Panc1 (cell line): Measurements from ENCODE around the gene KRT27.

Experiments used
- POLR2AphosphoS5 ChIP-seq: IDR thresholded peaks from 2 replicates; pipeline ENCODE4 v1.6.1; 2012; ENCODE audit warnings: mild to moderate bottlenecking, low read depth, low read length, moderate library complexity
- REST ChIP-seq, 2 experiments: IDR thresholded peaks; 2 replicates each; pipeline ENCODE4 v1.6.1; 2011 to 2012; ENCODE audit warnings: low read depth in 2 of 2, control low read depth in 1 of 2, low read length in 1 of 2, mild to moderate bottlenecking in 1 of 2, moderate library complexity in 1 of 2; ENCODE audit not compliant: insufficient read depth in 1 of 2
- SIN3A ChIP-seq: IDR thresholded peaks from 2 replicates; pipeline ENCODE4 v1.6.1; 2012; ENCODE audit warnings: low read depth, mild to moderate bottlenecking, low read length, moderate library complexity, borderline replicate concordance; ENCODE audit not compliant: insufficient read depth
- TCF7L2 ChIP-seq: IDR thresholded peaks from 2 replicates; pipeline ENCODE4 v1.6.1; 2011; ENCODE audit warnings: mild to moderate bottlenecking, low read depth, low read length, inconsistent platforms
- TF ChIP-seq, protein P1 (sequence below): fragments of 450-650 bp; IDR thresholded peaks from 2 replicates; pipeline ENCODE4 v1.5.1; 2017; ENCODE audit warnings: mild to moderate bottlenecking

- TF ChIP-seq, protein P1, sequence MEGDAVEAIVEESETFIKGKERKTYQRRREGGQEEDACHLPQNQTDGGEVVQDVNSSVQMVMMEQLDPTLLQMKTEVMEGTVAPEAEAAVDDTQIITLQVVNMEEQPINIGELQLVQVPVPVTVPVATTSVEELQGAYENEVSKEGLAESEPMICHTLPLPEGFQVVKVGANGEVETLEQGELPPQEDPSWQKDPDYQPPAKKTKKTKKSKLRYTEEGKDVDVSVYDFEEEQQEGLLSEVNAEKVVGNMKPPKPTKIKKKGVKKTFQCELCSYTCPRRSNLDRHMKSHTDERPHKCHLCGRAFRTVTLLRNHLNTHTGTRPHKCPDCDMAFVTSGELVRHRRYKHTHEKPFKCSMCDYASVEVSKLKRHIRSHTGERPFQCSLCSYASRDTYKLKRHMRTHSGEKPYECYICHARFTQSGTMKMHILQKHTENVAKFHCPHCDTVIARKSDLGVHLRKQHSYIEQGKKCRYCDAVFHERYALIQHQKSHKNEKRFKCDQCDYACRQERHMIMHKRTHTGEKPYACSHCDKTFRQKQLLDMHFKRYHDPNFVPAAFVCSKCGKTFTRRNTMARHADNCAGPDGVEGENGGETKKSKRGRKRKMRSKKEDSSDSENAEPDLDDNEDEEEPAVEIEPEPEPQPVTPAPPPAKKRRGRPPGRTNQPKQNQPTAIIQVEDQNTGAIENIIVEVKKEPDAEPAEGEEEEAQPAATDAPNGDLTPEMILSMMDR, result no peak
- TF ChIP-seq REST (IDR thresholded peaks at IDR 0.05; ENCODE audit: insufficient read depth in 1 of 2, low read depth in 2 of 2, low read length in 1 of 2) (no peak), POLR2AphosphoS5 (no peak), SIN3A (no peak), TCF7L2 (no peak)
Measured at GRCh38 chr17:40760105-40761016, 22.0 kb downstream of the KRT27 start.
